Measurements from ENCODE around the gene HDLBP.
A peak's percentile ranks its signal among the peaks of the same experiment; 100 is the strongest.

The HDLBP gene

DNA sequence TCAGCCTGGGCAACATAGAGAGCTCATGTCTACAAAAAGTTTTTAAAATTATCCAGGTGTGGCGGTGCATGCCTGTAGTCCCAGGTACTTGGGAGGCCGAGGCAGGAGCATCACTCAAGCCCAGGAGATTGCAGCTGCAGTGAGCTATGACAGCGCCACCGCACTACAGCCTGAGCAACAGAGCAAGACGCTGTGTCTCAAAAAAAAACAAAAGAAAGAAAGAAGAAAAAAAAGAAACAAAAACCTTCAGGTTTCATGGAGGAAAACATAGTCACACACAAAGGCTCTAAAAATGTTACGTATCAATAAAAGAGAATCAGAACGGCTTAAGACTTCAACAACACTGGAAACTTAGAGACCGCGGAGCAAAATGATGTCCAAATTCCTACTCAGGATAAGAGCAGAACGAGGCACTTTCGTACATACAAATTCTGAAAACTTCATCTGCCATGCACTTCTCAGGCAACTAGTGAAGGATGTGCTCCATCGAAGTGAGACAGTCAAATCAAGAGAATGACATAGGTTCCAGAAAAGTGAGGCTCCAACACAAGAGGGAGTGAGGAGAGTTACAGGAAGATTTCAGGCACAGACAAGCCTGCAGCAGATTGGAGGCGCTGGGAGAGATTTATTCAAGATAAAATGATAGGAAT is 4.4 kb downstream of the HDLBP start:
- Histone ChIP-seq H3K27ac (replicated peaks) (no peak overlapping the region), H3K27me3 (ENCODE audit: insufficient read depth, poor library complexity, severe bottlenecking) (no peaks in the 10 kb centered on the region), H3K4me3 (replicated peaks; ENCODE audit: insufficient read depth, low read length) (no peak overlapping the region)
- no peak for DNase-seq (ENCODE audit: low read depth in 1 of 2, low spot score in 1 of 2)
- TF ChIP-seq GABPA (IDR thresholded peaks at IDR 0.05; ENCODE audit: low read depth) = no peak
- no peak for TF ChIP-seq POLR2AphosphoS5 (IDR thresholded peaks at IDR 0.05; ENCODE audit: low read depth)
- TF ChIP-seq, protein P1, sequence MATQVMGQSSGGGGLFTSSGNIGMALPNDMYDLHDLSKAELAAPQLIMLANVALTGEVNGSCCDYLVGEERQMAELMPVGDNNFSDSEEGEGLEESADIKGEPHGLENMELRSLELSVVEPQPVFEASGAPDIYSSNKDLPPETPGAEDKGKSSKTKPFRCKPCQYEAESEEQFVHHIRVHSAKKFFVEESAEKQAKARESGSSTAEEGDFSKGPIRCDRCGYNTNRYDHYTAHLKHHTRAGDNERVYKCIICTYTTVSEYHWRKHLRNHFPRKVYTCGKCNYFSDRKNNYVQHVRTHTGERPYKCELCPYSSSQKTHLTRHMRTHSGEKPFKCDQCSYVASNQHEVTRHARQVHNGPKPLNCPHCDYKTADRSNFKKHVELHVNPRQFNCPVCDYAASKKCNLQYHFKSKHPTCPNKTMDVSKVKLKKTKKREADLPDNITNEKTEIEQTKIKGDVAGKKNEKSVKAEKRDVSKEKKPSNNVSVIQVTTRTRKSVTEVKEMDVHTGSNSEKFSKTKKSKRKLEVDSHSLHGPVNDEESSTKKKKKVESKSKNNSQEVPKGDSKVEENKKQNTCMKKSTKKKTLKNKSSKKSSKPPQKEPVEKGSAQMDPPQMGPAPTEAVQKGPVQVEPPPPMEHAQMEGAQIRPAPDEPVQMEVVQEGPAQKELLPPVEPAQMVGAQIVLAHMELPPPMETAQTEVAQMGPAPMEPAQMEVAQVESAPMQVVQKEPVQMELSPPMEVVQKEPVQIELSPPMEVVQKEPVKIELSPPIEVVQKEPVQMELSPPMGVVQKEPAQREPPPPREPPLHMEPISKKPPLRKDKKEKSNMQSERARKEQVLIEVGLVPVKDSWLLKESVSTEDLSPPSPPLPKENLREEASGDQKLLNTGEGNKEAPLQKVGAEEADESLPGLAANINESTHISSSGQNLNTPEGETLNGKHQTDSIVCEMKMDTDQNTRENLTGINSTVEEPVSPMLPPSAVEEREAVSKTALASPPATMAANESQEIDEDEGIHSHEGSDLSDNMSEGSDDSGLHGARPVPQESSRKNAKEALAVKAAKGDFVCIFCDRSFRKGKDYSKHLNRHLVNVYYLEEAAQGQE (IDR thresholded peaks at IDR 0.05; ENCODE audit: insufficient replicate concordance, low read depth) = no peak
- no peak for TF ChIP-seq CTCF (IDR thresholded peaks at IDR 0.05; ENCODE audit: insufficient read depth, low read length)
- no peak for TF ChIP-seq SPI1 (IDR thresholded peaks at IDR 0.05; ENCODE audit: borderline replicate concordance, low read depth)

- DNase-seq (ENCODE audit: low read depth in 1 of 2, low spot score in 1 of 2) = peak in 1 of 2 experiments; percentile 87
- peak overlapping the region; percentile 38 for H3K27ac ChIP-seq (replicated peaks)
- no peak overlapping the region for H3K4me3 ChIP-seq (replicated peaks; ENCODE audit: insufficient read depth, low read length)
- no peaks in the 10 kb centered on the region for H3K27me3 ChIP-seq (ENCODE audit: insufficient read depth, poor library complexity, severe bottlenecking)
- TF ChIP-seq POLR2AphosphoS5 (IDR thresholded peaks at IDR 0.05; ENCODE audit: low read depth) = peak; percentile 55
- no peak for TF ChIP-seq GABPA (IDR thresholded peaks at IDR 0.05; ENCODE audit: low read depth)
- TF ChIP-seq, protein P1 (IDR thresholded peaks at IDR 0.05; ENCODE audit: insufficient replicate concordance, low read depth) = no peak
- no peak for TF ChIP-seq CTCF (IDR thresholded peaks at IDR 0.05; ENCODE audit: insufficient read depth, low read length)
- peak; percentile 54; the same call in 1 of the 2 replicates for TF ChIP-seq SPI1 (IDR thresholded peaks at IDR 0.05; ENCODE audit: borderline replicate concordance, low read depth)
Measured at GRCh38 chr2:241309684-241310117, 5.8 kb downstream of the HDLBP start.

- DNase-seq (ENCODE audit: low read depth in 1 of 2, low spot score in 1 of 2) = no peak
- no peak for TF ChIP-seq SPI1 (IDR thresholded peaks at IDR 0.05; ENCODE audit: borderline replicate concordance, low read depth)
- no peak for TF ChIP-seq CTCF (IDR thresholded peaks at IDR 0.05; ENCODE audit: insufficient read depth, low read length)
- no peak for TF ChIP-seq GABPA (IDR thresholded peaks at IDR 0.05; ENCODE audit: low read depth)
- TF ChIP-seq, protein P1 (IDR thresholded peaks at IDR 0.05; ENCODE audit: insufficient replicate concordance, low read depth) = no peak
- TF ChIP-seq POLR2AphosphoS5 (IDR thresholded peaks at IDR 0.05; ENCODE audit: low read depth) = no peak
- H3K27ac ChIP-seq (replicated peaks) = peak overlapping the region; percentile 38
- no peak overlapping the region for H3K4me3 ChIP-seq (replicated peaks; ENCODE audit: insufficient read depth, low read length)
- H3K27me3 ChIP-seq (ENCODE audit: insufficient read depth, poor library complexity, severe bottlenecking) = no peaks in the 10 kb centered on the region
Measured at GRCh38 chr2:241308832-241309500, 6.5 kb downstream of the HDLBP start.

Data from HL-60 (cell line).